Measurements from ENCODE around the gene BCKDHB. TPM values are rescaled to one million over a fixed set of nuclear protein-coding genes. Genes with fewer than 3 reads are reported as not detected.

The BCKDHB gene
- total RNA-seq, 1 experiment from 2014 or later, result 16.4 TPM

GRCh38 chr6:80321011-80321410 is 214.5 kb downstream of the BCKDHB start:
- CTCF ChIA-PET, result no interaction called here
- no peak for DNase-seq (ENCODE audit: low read depth, low spot score)

DNA sequence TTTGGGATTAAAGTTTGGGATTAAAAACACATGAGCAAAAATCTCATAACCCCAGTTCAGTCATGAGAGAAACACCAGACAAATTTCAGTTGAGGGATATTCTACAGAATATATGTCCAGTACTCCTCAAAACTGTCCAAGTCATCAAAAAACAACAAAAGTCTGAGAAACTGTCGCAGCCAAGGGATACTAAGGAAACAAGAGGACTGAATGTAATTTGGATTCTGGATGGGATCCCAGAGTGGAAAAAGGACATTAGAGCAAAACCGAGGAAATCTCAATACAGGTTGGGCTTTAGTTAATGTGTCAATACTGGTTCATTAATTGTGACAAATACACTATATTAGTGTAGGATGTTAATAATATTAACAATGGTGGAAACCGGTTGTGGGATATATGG is 219.3 kb downstream of the BCKDHB start:
- CTCF ChIA-PET, result no interaction called here
- in situ Hi-C loops (cut with HindIII; ENCODE audit: low pct_unique_long_range_greater_than_20kb, low sequenced_read_pairs), result no loop called here

More at GRCh38 chr6:80321011-80321410, 214.5 kb downstream of the BCKDHB start:
- Histone ChIP-seq H3K9me3 (ENCODE audit: control insufficient read depth, insufficient read depth, low read depth, low read length) (no peaks in the 10 kb centered on the region), H3K27me3 (ENCODE audit: control insufficient read depth, insufficient read depth, low read length) (no peaks in the 10 kb centered on the region), H3K4me1 (ENCODE audit: control insufficient read depth, insufficient read depth, low read length) (no peaks in the 10 kb centered on the region), H3K36me3 (ENCODE audit: control insufficient read depth, insufficient read depth, low read length) (no peaks in the 10 kb centered on the region), H3K27ac (ENCODE audit: low read length) (no peak overlapping the region), H3K4me3 (ENCODE audit: low read depth in 2 of 2, low read length in 2 of 2) (no peak overlapping the region)
- no peak for TF ChIP-seq REST (IDR thresholded peaks at IDR 0.05; ENCODE audit: insufficient read depth in 1 of 2, low read depth in 2 of 2, low read length in 1 of 2)
- no peak for TF ChIP-seq POLR2AphosphoS5 (IDR thresholded peaks at IDR 0.05; ENCODE audit: low read depth, low read length)
- no peak for TF ChIP-seq TCF7L2 (IDR thresholded peaks at IDR 0.05; ENCODE audit: low read depth, low read length)
- no peak for TF ChIP-seq SIN3A (IDR thresholded peaks at IDR 0.05; ENCODE audit: borderline replicate concordance, insufficient read depth, low read depth, low read length)
- TF ChIP-seq CTCF (IDR thresholded peaks at IDR 0.05), result no peak
- intact Hi-C loops (cut with micrococcal nuclease; ENCODE audit: unreplicated experiment), result no loop called here
- POLR2A ChIA-PET, result no interaction called here
- in situ Hi-C loops (cut with HindIII; ENCODE audit: low pct_unique_long_range_greater_than_20kb, low sequenced_read_pairs), result no loop called here
- no peak for ATAC-seq
- BruUV-seq (replicated peaks), result no TSS peak

More for the DNA sequence above, 219.3 kb downstream of the BCKDHB start:
- no peak overlapping the region for H3K27ac ChIP-seq (ENCODE audit: low read length)
- ATAC-seq (no peak), DNase-seq (ENCODE audit: low read depth, low spot score) (no peak)
- H3K9me3 ChIP-seq (ENCODE audit: control insufficient read depth, insufficient read depth, low read depth, low read length), result no peaks in the 10 kb centered on the region
- no peaks in the 10 kb centered on the region for H3K36me3 ChIP-seq (ENCODE audit: control insufficient read depth, insufficient read depth, low read length)
- POLR2A ChIA-PET, result no interaction called here
- BruUV-seq (replicated peaks), result no TSS peak
- TF ChIP-seq CTCF (IDR thresholded peaks at IDR 0.05), result no peak
- no peak for TF ChIP-seq TCF7L2 (IDR thresholded peaks at IDR 0.05; ENCODE audit: low read depth, low read length)
- no peak for TF ChIP-seq SIN3A (IDR thresholded peaks at IDR 0.05; ENCODE audit: borderline replicate concordance, insufficient read depth, low read depth, low read length)
- TF ChIP-seq POLR2AphosphoS5 (IDR thresholded peaks at IDR 0.05; ENCODE audit: low read depth, low read length), result no peak
- TF ChIP-seq REST (IDR thresholded peaks at IDR 0.05; ENCODE audit: insufficient read depth in 1 of 2, low read depth in 2 of 2, low read length in 1 of 2), result no peak
- no peaks in the 10 kb centered on the region for H3K4me1 ChIP-seq (ENCODE audit: control insufficient read depth, insufficient read depth, low read length)
- intact Hi-C loops (cut with micrococcal nuclease; ENCODE audit: unreplicated experiment), result no loop called here
- H3K4me3 ChIP-seq (ENCODE audit: low read depth in 2 of 2, low read length in 2 of 2), result no peak overlapping the region
- no peaks in the 10 kb centered on the region for H3K27me3 ChIP-seq (ENCODE audit: control insufficient read depth, insufficient read depth, low read length)
